PC-9 (cell line): Measurements from ENCODE around the gene TPRN. TPM values are rescaled to one million over a fixed set of nuclear protein-coding genes. Genes with fewer than 3 reads are reported as not detected.

Experiments
- BruUV-seq: library from RNA; stranded (reverse); fragments of 400-500 nt; replicated peaks from 2 replicates; lab custom pipeline; 2021; lab: Mats Ljungman, UMichigan
- CTCF ChIA-PET: fragments of 300-600 bp; sonication (Branson Sonifier 250); formaldehyde crosslinking; loops from one replicate; lab custom pipeline; 2022; ENCODE audit warnings: antibody characterized with exemption; lab: Charles Lee
- POLR2A ChIA-PET: fragments of 300-600 bp; sonication (Branson Sonifier 250); formaldehyde crosslinking; loops from one replicate; lab custom pipeline; 2022; ENCODE audit warnings: antibody characterized with exemption; ENCODE audit not compliant: unreplicated experiment; lab: Charles Lee
- DNase-seq, 2 experiments: peaks; one replicate each; pipeline versions ENCODE4 v3.0.0 to v3.0.0-alpha.2; 2015 to 2022; ENCODE audit warnings: mixed read lengths in 1 of 2
- H2AFZ ChIP-seq: fragments of 200-600 bp; sonication (generic); 2 replicates; pipeline ENCODE4 v1.8.1; 2017; ENCODE audit warnings: antibody characterized with exemption
- H3F3A ChIP-seq: fragments of 200-600 bp; sonication (generic); 2 replicates; pipeline ENCODE4 v1.8.1; 2017; ENCODE audit warnings: antibody characterized with exemption, mild to moderate bottlenecking, low read depth; ENCODE audit not compliant: insufficient read depth
- H3K27ac ChIP-seq: fragments of 200-600 bp; sonication (generic); 2 replicates; pipeline ENCODE4 v1.6.1; 2016; ENCODE audit warnings: mixed run types
- H3K27me3 ChIP-seq: fragments of 200-600 bp; sonication (generic); 2 replicates; pipeline ENCODE4 v1.6.1; 2016; ENCODE audit warnings: low read depth, mixed run types; ENCODE audit not compliant: insufficient read depth
- H3K36me3 ChIP-seq: fragments of 200-600 bp; sonication (generic); 2 replicates; pipeline ENCODE4 v1.6.1; 2016; ENCODE audit warnings: low read depth, mixed run types
- H3K4me1 ChIP-seq: fragments of 200-600 bp; sonication (generic); replicated peaks from 2 replicates; pipeline ENCODE4 v1.6.1; 2016; ENCODE audit warnings: mixed run types; ENCODE audit not compliant: insufficient read depth
- H3K4me2 ChIP-seq: fragments of 200-600 bp; sonication (generic); 2 replicates; pipeline ENCODE4 v1.6.1; 2017; ENCODE audit warnings: mixed run types
- H3K4me3 ChIP-seq: fragments of 200-600 bp; sonication (generic); 2 replicates; pipeline ENCODE4 v1.6.1; 2016; ENCODE audit warnings: mixed run types
- H3K79me2 ChIP-seq: fragments of 200-600 bp; sonication (generic); 2 replicates; pipeline ENCODE4 v1.6.1; 2017; ENCODE audit warnings: low read depth, mixed run types
- H3K9me2 ChIP-seq: fragments of 200-600 bp; sonication (generic); 2 replicates; pipeline ENCODE4 v1.8.1; 2017; ENCODE audit warnings: mild to moderate bottlenecking; ENCODE audit not compliant: insufficient read depth
- H3K9me3 ChIP-seq: fragments of 200-600 bp; sonication (generic); 2 replicates; pipeline ENCODE4 v1.8.1; 2016; ENCODE audit warnings: low read depth; ENCODE audit not compliant: insufficient read depth
- H4K20me1 ChIP-seq: fragments of 200-600 bp; sonication (generic); 2 replicates; pipeline ENCODE4 v1.8.1; 2017; ENCODE audit not compliant: insufficient read depth
- EZH2 ChIP-seq: fragments of 200-600 bp; sonication (generic); IDR thresholded peaks from 2 replicates; pipeline ENCODE4 v1.8.0; 2017; ENCODE audit warnings: antibody characterized with exemption, low read depth
- intact Hi-C: fragments of 100-400 bp; cut with micrococcal nuclease; formaldehyde crosslinking; loops from one replicate; pipeline ENCODE4 v1.10.0; 2022; ENCODE audit not compliant: unreplicated experiment
- total RNA-seq: library from RNA; stranded (reverse); gene quantifications from 2 replicates; pipeline ENCODE4 v1.2.3, GENCODE V29; 2021
- TF ChIP-seq, protein P1 (sequence below): fragments of 200-600 bp; sonication (generic); conservative IDR thresholded peaks from 2 replicates; pipeline ENCODE4 v1.6.1; 2017; ENCODE audit warnings: mixed run types, antibody characterized with exemption, mild to moderate bottlenecking, moderate library complexity

The TPRN gene
- total RNA-seq, 1 experiment from 2014 or later: 61.8 TPM

DNA sequence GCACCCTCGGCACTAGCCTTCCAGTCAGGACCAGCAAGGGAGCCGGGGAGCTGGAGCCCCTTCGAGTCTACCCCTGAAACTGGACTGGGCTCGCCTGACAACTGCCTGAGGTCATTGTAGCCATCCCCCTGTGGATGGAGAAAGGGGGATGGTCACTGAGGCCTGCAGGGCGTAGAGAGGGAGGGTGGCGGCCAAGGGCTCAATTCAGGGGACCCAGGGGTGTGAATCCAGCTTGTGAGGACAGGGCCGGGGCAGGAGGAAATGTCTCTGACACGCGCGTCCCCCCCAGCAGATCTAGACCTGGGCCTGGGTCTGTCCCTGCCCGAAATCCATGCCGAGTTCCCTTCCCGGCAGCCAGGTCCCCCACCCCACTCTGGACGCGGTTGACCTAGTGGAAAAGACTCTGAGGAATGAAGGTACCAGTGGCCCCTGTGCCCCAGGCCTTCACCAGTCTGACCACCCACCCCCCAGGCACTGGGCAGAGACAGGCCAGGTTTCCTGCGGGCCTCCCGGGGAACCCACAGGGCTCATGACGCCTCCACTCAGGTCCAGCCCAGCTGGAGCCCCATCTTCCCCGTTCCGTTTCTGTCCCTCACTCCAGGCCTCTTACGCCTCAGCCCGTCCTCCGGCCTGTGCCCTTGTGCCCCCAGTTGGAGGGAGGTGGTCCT, 31.0 kb upstream of the TPRN start:
- no peaks in the 10 kb centered on the region; the same call in 1 of the 2 replicates for H4K20me1 ChIP-seq
- ChIA-PET CTCF (no interaction called here), POLR2A (no interaction called here)
- no peak for TF ChIP-seq EZH2
- TF ChIP-seq, protein P1, sequence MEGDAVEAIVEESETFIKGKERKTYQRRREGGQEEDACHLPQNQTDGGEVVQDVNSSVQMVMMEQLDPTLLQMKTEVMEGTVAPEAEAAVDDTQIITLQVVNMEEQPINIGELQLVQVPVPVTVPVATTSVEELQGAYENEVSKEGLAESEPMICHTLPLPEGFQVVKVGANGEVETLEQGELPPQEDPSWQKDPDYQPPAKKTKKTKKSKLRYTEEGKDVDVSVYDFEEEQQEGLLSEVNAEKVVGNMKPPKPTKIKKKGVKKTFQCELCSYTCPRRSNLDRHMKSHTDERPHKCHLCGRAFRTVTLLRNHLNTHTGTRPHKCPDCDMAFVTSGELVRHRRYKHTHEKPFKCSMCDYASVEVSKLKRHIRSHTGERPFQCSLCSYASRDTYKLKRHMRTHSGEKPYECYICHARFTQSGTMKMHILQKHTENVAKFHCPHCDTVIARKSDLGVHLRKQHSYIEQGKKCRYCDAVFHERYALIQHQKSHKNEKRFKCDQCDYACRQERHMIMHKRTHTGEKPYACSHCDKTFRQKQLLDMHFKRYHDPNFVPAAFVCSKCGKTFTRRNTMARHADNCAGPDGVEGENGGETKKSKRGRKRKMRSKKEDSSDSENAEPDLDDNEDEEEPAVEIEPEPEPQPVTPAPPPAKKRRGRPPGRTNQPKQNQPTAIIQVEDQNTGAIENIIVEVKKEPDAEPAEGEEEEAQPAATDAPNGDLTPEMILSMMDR: no peak
- no peak for DNase-seq
- no peak overlapping the region for H3K4me3 ChIP-seq
- H3K79me2 ChIP-seq: no peaks in the 10 kb centered on the region
- no peaks in the 10 kb centered on the region for H3K9me3 ChIP-seq
- peaks cover 12% of the 10 kb centered on the region; the same call in 1 of the 2 replicates for H3F3A ChIP-seq
- intact Hi-C loops: no loop called here
- no peak overlapping the region for H3K27ac ChIP-seq
- H3K27me3 ChIP-seq: no peaks in the 10 kb centered on the region
- peaks cover 27% of the 10 kb centered on the region for H3K4me1 ChIP-seq
- no peaks in the 10 kb centered on the region for H3K9me2 ChIP-seq
- no peak overlapping the region for H3K4me2 ChIP-seq
- BruUV-seq: no TSS peak
- H2AFZ ChIP-seq: no peak overlapping the region
- no peaks in the 10 kb centered on the region for H3K36me3 ChIP-seq

DNA sequence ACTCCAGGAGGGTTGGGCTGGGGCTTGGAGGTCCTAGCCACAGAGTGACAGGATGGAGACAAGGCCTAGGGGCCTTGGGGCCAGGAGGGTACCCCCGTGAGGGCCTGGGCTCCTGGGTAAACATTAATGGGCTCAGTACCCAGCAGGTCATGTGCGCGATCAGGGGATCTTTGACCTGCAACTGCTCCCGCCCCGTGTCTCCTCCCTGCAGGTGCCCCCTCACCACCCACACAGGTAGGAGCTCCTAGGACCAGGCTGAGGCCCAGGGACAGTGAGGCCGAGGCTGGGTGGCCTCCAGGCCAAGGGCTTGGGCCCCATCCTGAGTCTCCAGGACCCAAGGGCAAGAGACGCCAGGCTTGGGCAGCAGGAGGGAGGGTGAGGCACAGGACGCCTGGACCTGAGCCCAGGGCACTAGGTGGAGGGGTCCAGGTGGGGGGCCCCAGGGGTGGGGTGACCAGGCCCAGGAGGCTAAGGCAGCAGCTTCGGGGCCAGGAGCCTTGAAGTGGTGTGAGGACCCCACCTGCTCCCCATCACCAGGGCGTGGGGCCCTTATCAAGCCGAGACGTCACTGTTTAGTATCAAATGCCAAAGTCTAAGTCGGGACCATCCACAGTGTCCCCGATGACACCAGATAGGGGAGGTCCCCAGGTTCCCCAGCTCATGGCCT, 30.3 kb upstream of the TPRN start, which contains the start of gene SLC34A3:
Gene SLC34A3, plus strand, starts transcription at position 197 of the 667 bp plus-strand sequence. CDS start 802 bp downstream, outside the sequence.
- DNase-seq: no peak
- intact Hi-C loops: no loop called here
- CTCF ChIA-PET: interaction anchor here (0.6 kb wide), 1 partner anchor 201 kb away, joined by 3 read pairs; no protein-coding TSS in a partner anchor
- Histone ChIP-seq H2AFZ (no peak within 1 kb of the TSS), H3K36me3 (no peaks in the 10 kb centered on the region), H3F3A (peaks cover 18% of the 10 kb centered on the region), H3K9me2 (no peaks in the 10 kb centered on the region), H3K4me2 (no peak within 1 kb of the TSS), H3K9me3 (no peaks in the 10 kb centered on the region), H3K27me3 (no peaks in the 10 kb centered on the region), H4K20me1 (no peaks in the 10 kb centered on the region; the same call in 1 of the 2 replicates), H3K4me1 (peaks cover 34% of the 10 kb centered on the region), H3K4me3 (no peak within 1 kb of the TSS), H3K27ac (no peak within 1 kb of the TSS), H3K79me2 (no peaks in the 10 kb centered on the region)
- no peak for TF ChIP-seq EZH2
- TF ChIP-seq, protein P1: no peak
- no TSS peak for BruUV-seq
- POLR2A ChIA-PET: no interaction called here

DNA sequence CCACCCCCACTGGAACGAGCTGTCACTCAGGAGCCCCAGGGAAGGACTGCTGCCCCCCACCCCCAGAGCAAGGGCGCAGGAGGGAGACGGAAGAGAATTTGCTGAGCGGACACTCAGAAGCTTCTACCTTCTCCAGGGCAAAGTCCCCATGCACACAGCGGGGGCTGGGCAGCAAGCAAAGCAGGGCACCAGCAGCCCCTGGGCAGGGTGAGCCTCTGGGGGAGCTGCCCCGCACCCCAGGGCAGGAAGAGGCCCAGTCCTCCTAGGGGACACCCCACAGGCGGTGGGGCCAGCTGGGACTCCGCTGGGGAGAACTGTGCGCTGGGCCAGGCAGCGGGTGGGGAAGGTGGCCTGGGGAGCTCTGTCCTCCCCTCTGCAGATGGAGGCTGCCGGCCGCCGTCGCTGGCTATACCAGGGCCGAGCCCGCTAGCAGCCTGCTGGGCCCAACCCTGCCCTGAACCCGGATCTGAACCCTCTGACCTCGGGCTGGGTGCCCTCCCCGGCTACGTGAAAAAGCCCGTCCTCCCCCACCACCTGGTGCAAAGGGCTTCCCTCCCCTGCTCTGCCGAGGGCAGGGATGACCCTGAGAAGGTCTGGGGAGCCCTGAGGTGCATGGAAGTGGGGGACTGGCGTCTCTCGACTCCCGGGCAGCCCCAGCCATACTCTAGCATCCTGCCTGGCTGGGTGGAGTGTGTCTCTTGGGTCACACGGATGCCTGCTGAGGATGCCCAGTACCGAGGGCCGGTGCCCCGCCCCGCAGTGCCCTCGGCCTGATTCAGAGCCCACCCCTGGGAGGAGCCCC, 29.6 kb upstream of the TPRN start:
- POLR2A ChIA-PET: no interaction called here
- no peak overlapping the region for H2AFZ ChIP-seq
- H4K20me1 ChIP-seq: no peaks in the 10 kb centered on the region; the same call in 1 of the 2 replicates
- H3F3A ChIP-seq: peaks cover 26% of the 10 kb centered on the region
- no peak overlapping the region for H3K4me3 ChIP-seq
- no peak overlapping the region for H3K27ac ChIP-seq
- H3K36me3 ChIP-seq: no peaks in the 10 kb centered on the region
- no peaks in the 10 kb centered on the region for H3K9me3 ChIP-seq
- H3K4me1 ChIP-seq: peaks cover 41% of the 10 kb centered on the region
- peaks cover 6% of the 10 kb centered on the region; the same call in 1 of the 2 replicates for H3K79me2 ChIP-seq
- no TSS peak for BruUV-seq
- no peak for DNase-seq
- intact Hi-C loops: no loop called here
- TF ChIP-seq EZH2: no peak
- TF ChIP-seq, protein P1: no peak
- no peaks in the 10 kb centered on the region for H3K27me3 ChIP-seq
- no peak overlapping the region for H3K4me2 ChIP-seq
- H3K9me2 ChIP-seq: no peaks in the 10 kb centered on the region
- CTCF ChIA-PET: interaction anchor here (0.6 kb wide), 1 partner anchor 201 kb away, joined by 3 read pairs; no protein-coding TSS in a partner anchor
